HG02840 (cell line): Measurements from ENCODE around the gene MRNIP.

Source experiments
- ATAC-seq: cut with Tn5 transposase; IDR thresholded peaks from one replicate; pipeline ENCODE4 v1.9.1; 2021; ENCODE audit warnings: mild to moderate bottlenecking, moderate library complexity, moderate number of reproducible peaks; ENCODE audit not compliant: unreplicated experiment, low FRiP score

Gene MRNIP

GRCh38 chr5:179825655-179826182 lies 32.9 kb downstream of the MRNIP start:
- no peak for ATAC-seq

- no peak for ATAC-seq
Measured at GRCh38 chr5:179824745-179825112, 33.9 kb downstream of the MRNIP start.

- ATAC-seq: no peak
Measured at GRCh38 chr5:179823937-179824744, 34.5 kb downstream of the MRNIP start.

GRCh38 chr5:179822444-179822990 lies 36.1 kb downstream of the MRNIP start:
- ATAC-seq: no peak

GRCh38 chr5:179822059-179822432 lies 36.6 kb downstream of the MRNIP start:
- no peak for ATAC-seq

- peak; percentile 38 for ATAC-seq
Measured at GRCh38 chr5:179821298-179822058, 37.1 kb downstream of the MRNIP start.

- peak; percentile 38 for ATAC-seq
Measured at GRCh38 chr5:179820483-179821297, 37.9 kb downstream of the MRNIP start, which contains the start of gene SQSTM1. SQSTM1 (plus strand) TSS chr5:179820905; CDS start chr5:179820937, 32 bp downstream.

GRCh38 chr5:179820127-179820482 lies 38.5 kb downstream of the MRNIP start:
- ATAC-seq: no peak

GRCh38 chr5:179819296-179820126 lies 39.1 kb downstream of the MRNIP start:
- no peak for ATAC-seq

GRCh38 chr5:179818746-179819295 lies 39.8 kb downstream of the MRNIP start:
- ATAC-seq: peak; percentile 61

GRCh38 chr5:179817890-179818745 lies 40.5 kb downstream of the MRNIP start:
- ATAC-seq: no peak

GRCh38 chr5:179817470-179817840 lies 41.2 kb downstream of the MRNIP start:
- no peak for ATAC-seq

GRCh38 chr5:179816796-179817469 lies 41.7 kb downstream of the MRNIP start:
- no peak for ATAC-seq

- no peak for ATAC-seq
Measured at GRCh38 chr5:179816401-179816795, 42.2 kb downstream of the MRNIP start.

GRCh38 chr5:179815491-179816249 lies 42.9 kb downstream of the MRNIP start:
- no peak for ATAC-seq

- ATAC-seq: no peak
Measured at GRCh38 chr5:179814090-179814489, 44.5 kb downstream of the MRNIP start.

GRCh38 chr5:179812997-179813607 lies 45.5 kb downstream of the MRNIP start:
- no peak for ATAC-seq
